ENCODE results near the gene MAP2K2.

The MAP2K2 gene

GRCh38 chr19:4098493-4098892 is 25.4 kb downstream of the MAP2K2 start:
- 96% methylated on average over 18 of the region's 18 CpGs for WGBS
- DNase-seq = no peak
- H2BK15ac ChIP-seq (ENCODE audit: low read depth, poor library complexity, severe bottlenecking) = no peak overlapping the region
- H4K91ac ChIP-seq (ENCODE audit: low read length) = no peak overlapping the region
- H3K23ac ChIP-seq (ENCODE audit: low read length in 2 of 2) = no peak overlapping the region
- no peak overlapping the region for H3K14ac ChIP-seq (ENCODE audit: low read length in 2 of 2)
- H3K4me3 ChIP-seq (ENCODE audit: insufficient read depth in 1 of 2, low read depth in 1 of 2, low read length in 2 of 2) = no peak overlapping the region
- H3K9ac ChIP-seq (ENCODE audit: low read length) = no peak overlapping the region
- H3K4me1 ChIP-seq (ENCODE audit: control insufficient read depth, insufficient read depth, low read depth, low read length) = peaks cover 5% of the 10 kb centered on the region
- no peak overlapping the region for H3K4me2 ChIP-seq (ENCODE audit: low read length, poor library complexity, severe bottlenecking)
- H3K18ac ChIP-seq (ENCODE audit: low read depth in 1 of 2, low read length in 2 of 2) = no peak overlapping the region
- no peak overlapping the region for H2BK5ac ChIP-seq (ENCODE audit: low read depth, low read length, poor library complexity, severe bottlenecking)
- no peak overlapping the region for H2BK120ac ChIP-seq (ENCODE audit: low read depth, low read length)
- H3K27me3 ChIP-seq (ENCODE audit: control insufficient read depth in 1 of 2, insufficient read depth in 1 of 2, low read length in 2 of 2) = no peaks in the 10 kb centered on the region
- no peak overlapping the region for H3K4ac ChIP-seq (ENCODE audit: low read depth in 1 of 2, low read length in 2 of 2)
- no peak overlapping the region for H2AFZ ChIP-seq (ENCODE audit: low read depth, low read length)
- H2BK12ac ChIP-seq (ENCODE audit: low read length in 2 of 2) = no peak overlapping the region
- peaks cover 26% of the 10 kb centered on the region for H3K79me1 ChIP-seq (replicated peaks; ENCODE audit: low read length, poor library complexity, severe bottlenecking)
- no peak overlapping the region for H2AK5ac ChIP-seq (ENCODE audit: low read length, severe bottlenecking)
- H3K27ac ChIP-seq (ENCODE audit: low read length, poor library complexity, severe bottlenecking) = no peak overlapping the region
- H4K8ac ChIP-seq (ENCODE audit: low read length) = no peak overlapping the region
- H3K36me3 ChIP-seq (ENCODE audit: control insufficient read depth in 1 of 2, insufficient read depth in 2 of 2, low read depth in 1 of 2, low read length in 2 of 2) = peaks cover 77 to 96% of the 10 kb centered on the region in 2 experiments
- no peaks in the 10 kb centered on the region for H3K9me3 ChIP-seq (ENCODE audit: control insufficient read depth, low read length)

GRCh38 chr19:4097501-4097900 is 26.4 kb downstream of the MAP2K2 start:
- Histone ChIP-seq H3K18ac (ENCODE audit: low read depth in 1 of 2, low read length in 2 of 2) (no peak overlapping the region), H3K79me1 (replicated peaks; ENCODE audit: low read length, poor library complexity, severe bottlenecking) (peaks cover 17% of the 10 kb centered on the region), H3K4me2 (ENCODE audit: low read length, poor library complexity, severe bottlenecking) (no peak overlapping the region), H3K4me3 (ENCODE audit: insufficient read depth in 1 of 2, low read depth in 1 of 2, low read length in 2 of 2) (no peak overlapping the region), H2AFZ (ENCODE audit: low read depth, low read length) (no peak overlapping the region), H3K9ac (ENCODE audit: low read length) (peak overlapping the region; percentile 39), H3K4me1 (ENCODE audit: control insufficient read depth, insufficient read depth, low read depth, low read length) (peaks cover 2% of the 10 kb centered on the region), H4K8ac (ENCODE audit: low read length) (no peak overlapping the region), H3K9me3 (ENCODE audit: control insufficient read depth, low read length) (no peaks in the 10 kb centered on the region), H2BK15ac (ENCODE audit: low read depth, poor library complexity, severe bottlenecking) (no peak overlapping the region), H2BK120ac (ENCODE audit: low read depth, low read length) (no peak overlapping the region), H2BK12ac (ENCODE audit: low read length in 2 of 2) (no peak overlapping the region), H2BK5ac (ENCODE audit: low read depth, low read length, poor library complexity, severe bottlenecking) (no peak overlapping the region), H3K27ac (ENCODE audit: low read length, poor library complexity, severe bottlenecking) (no peak overlapping the region), H3K14ac (ENCODE audit: low read length in 2 of 2) (no peak overlapping the region), H3K23ac (ENCODE audit: low read length in 2 of 2) (no peak overlapping the region), H2AK5ac (ENCODE audit: low read length, severe bottlenecking) (no peak overlapping the region), H3K36me3 (ENCODE audit: control insufficient read depth in 1 of 2, insufficient read depth in 2 of 2, low read depth in 1 of 2, low read length in 2 of 2) (peaks cover 81 to 93% of the 10 kb centered on the region in 2 experiments), H3K4ac (ENCODE audit: low read depth in 1 of 2, low read length in 2 of 2) (no peak overlapping the region), H3K27me3 (ENCODE audit: control insufficient read depth in 1 of 2, insufficient read depth in 1 of 2, low read length in 2 of 2) (no peaks in the 10 kb centered on the region), H4K91ac (ENCODE audit: low read length) (no peak overlapping the region)
- WGBS = 88% methylated on average over 11 of the region's 11 CpGs
- no peak for DNase-seq

DNA sequence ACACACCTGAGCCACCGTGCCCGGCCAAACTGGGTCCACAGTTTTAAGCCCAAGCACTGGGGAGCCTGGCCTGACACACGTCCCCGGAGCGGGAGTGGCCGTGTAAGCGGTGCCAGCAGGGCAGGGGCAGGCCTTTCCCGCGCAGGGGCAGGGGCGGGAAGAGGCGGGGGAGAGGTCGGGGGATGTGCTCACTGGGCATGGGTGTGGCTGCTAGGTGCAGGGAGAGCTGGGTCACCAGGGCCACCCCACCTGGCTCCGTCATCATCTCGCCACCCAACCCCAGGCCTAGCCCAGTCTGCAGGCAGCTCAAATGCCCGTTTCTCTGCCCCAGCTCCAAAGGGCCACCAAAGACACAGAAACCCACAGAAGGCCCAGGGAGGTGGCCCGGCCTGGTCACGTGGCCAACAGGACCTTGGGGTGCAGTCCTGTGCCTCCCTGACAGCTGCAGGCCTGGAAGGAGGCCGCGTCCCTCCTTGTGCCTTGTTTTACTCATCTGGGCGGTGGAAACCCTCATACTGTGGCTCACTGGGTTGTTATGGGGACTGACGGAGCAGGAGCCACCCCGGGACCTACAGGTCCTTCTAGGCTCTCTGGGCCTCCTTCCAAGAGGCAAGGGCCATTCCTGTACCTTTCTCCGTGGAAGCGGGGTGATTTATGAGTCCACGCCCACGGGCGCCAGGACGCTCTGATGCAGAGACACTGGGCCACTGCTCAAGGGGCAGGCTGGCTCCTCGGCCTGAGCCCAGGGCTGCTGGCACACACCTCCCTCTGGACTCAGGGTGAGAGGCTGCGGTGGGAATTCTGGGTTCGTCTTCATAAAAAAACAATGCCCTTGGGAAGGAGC is 27.7 kb downstream of the MAP2K2 start:
- H3K79me1 ChIP-seq (replicated peaks; ENCODE audit: low read length, poor library complexity, severe bottlenecking) = peaks cover 8% of the 10 kb centered on the region
- peaks cover 79 to 85% of the 10 kb centered on the region in 2 experiments for H3K36me3 ChIP-seq (ENCODE audit: control insufficient read depth in 1 of 2, insufficient read depth in 2 of 2, low read depth in 1 of 2, low read length in 2 of 2)
- H3K9ac ChIP-seq (ENCODE audit: low read length) = no peak overlapping the region
- no peak overlapping the region for H3K14ac ChIP-seq (ENCODE audit: low read length in 2 of 2)
- H3K18ac ChIP-seq (ENCODE audit: low read depth in 1 of 2, low read length in 2 of 2) = no peak overlapping the region
- no peaks in the 10 kb centered on the region for H3K9me3 ChIP-seq (ENCODE audit: control insufficient read depth, low read length)
- H3K4ac ChIP-seq (ENCODE audit: low read depth in 1 of 2, low read length in 2 of 2) = no peak overlapping the region
- no peak overlapping the region for H3K27ac ChIP-seq (ENCODE audit: low read length, poor library complexity, severe bottlenecking)
- H2BK15ac ChIP-seq (ENCODE audit: low read depth, poor library complexity, severe bottlenecking) = no peak overlapping the region
- no peak overlapping the region for H3K23ac ChIP-seq (ENCODE audit: low read length in 2 of 2)
- peak overlapping the region in 1 of 2 experiments; percentile 23 for H2BK12ac ChIP-seq (ENCODE audit: low read length in 2 of 2)
- H3K4me1 ChIP-seq (ENCODE audit: control insufficient read depth, insufficient read depth, low read depth, low read length) = peaks cover 2% of the 10 kb centered on the region
- H3K27me3 ChIP-seq (ENCODE audit: control insufficient read depth in 1 of 2, insufficient read depth in 1 of 2, low read length in 2 of 2) = no peaks in the 10 kb centered on the region
- no peak overlapping the region for H3K4me2 ChIP-seq (ENCODE audit: low read length, poor library complexity, severe bottlenecking)
- H2AK5ac ChIP-seq (ENCODE audit: low read length, severe bottlenecking) = no peak overlapping the region
- H2AFZ ChIP-seq (ENCODE audit: low read depth, low read length) = no peak overlapping the region
- WGBS = 95% methylated on average over 27 of the region's 31 CpGs
- peak overlapping the region; percentile 7 for H4K91ac ChIP-seq (ENCODE audit: low read length)
- DNase-seq = no peak
- H2BK5ac ChIP-seq (ENCODE audit: low read depth, low read length, poor library complexity, severe bottlenecking) = no peak overlapping the region
- no peak overlapping the region for H4K8ac ChIP-seq (ENCODE audit: low read length)
- no peak overlapping the region for H3K4me3 ChIP-seq (ENCODE audit: insufficient read depth in 1 of 2, low read depth in 1 of 2, low read length in 2 of 2)
- no peak overlapping the region for H2BK120ac ChIP-seq (ENCODE audit: low read depth, low read length)

DNA sequence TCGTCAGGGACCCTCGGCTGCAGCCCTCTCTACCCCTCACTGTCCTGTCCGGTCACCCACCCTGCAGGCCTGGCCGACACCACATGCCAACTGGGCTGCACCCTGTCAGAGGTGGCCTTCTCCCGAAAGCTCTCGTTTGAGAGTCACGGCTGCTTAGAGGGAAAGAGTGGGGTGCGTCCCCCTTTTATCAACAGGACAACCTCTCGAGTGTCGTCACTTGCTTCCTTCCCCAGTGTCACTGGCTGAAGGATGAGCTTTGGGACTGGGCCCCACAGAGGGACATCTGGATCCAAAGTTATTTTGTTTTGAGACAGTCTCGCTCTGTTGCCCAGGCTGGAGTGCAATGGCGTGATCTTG is 28.5 kb downstream of the MAP2K2 start:
- Histone ChIP-seq H4K91ac (ENCODE audit: low read length) (no peak overlapping the region), H2AFZ (ENCODE audit: low read depth, low read length) (no peak overlapping the region), H2BK120ac (ENCODE audit: low read depth, low read length) (no peak overlapping the region), H3K4me2 (ENCODE audit: low read length, poor library complexity, severe bottlenecking) (no peak overlapping the region), H3K9me3 (ENCODE audit: control insufficient read depth, low read length) (no peaks in the 10 kb centered on the region), H2AK5ac (ENCODE audit: low read length, severe bottlenecking) (no peak overlapping the region), H3K9ac (ENCODE audit: low read length) (no peak overlapping the region), H3K27ac (ENCODE audit: low read length, poor library complexity, severe bottlenecking) (no peak overlapping the region), H3K4me1 (ENCODE audit: control insufficient read depth, insufficient read depth, low read depth, low read length) (peaks cover 2% of the 10 kb centered on the region), H3K18ac (ENCODE audit: low read depth in 1 of 2, low read length in 2 of 2) (no peak overlapping the region), H3K27me3 (ENCODE audit: control insufficient read depth in 1 of 2, insufficient read depth in 1 of 2, low read length in 2 of 2) (no peaks in the 10 kb centered on the region), H2BK5ac (ENCODE audit: low read depth, low read length, poor library complexity, severe bottlenecking) (no peak overlapping the region), H2BK12ac (ENCODE audit: low read length in 2 of 2) (no peak overlapping the region), H3K14ac (ENCODE audit: low read length in 2 of 2) (no peak overlapping the region), H2BK15ac (ENCODE audit: low read depth, poor library complexity, severe bottlenecking) (no peak overlapping the region), H3K4ac (ENCODE audit: low read depth in 1 of 2, low read length in 2 of 2) (no peak overlapping the region), H4K8ac (ENCODE audit: low read length) (no peak overlapping the region), H3K36me3 (ENCODE audit: control insufficient read depth in 1 of 2, insufficient read depth in 2 of 2, low read depth in 1 of 2, low read length in 2 of 2) (peaks cover 78 to 84% of the 10 kb centered on the region in 2 experiments), H3K79me1 (replicated peaks; ENCODE audit: low read length, poor library complexity, severe bottlenecking) (peaks cover 7% of the 10 kb centered on the region), H3K4me3 (ENCODE audit: insufficient read depth in 1 of 2, low read depth in 1 of 2, low read length in 2 of 2) (no peak overlapping the region), H3K23ac (ENCODE audit: low read length in 2 of 2) (no peak overlapping the region)
- DNase-seq = no peak
- 98% methylated on average over 12 of the region's 12 CpGs for WGBS
